HFF-Myc (cell line): ENCODE results near the gene SPEF1.

ENCODE experiments used
- DNase-seq: peaks from one replicate; pipeline ENCODE4 v3.0.0-alpha.2; 2011; ENCODE audit warnings: low read depth; ENCODE audit errors: extremely low read depth
- H3K4me3 ChIP-seq: replicated peaks from 2 replicates; pipeline ENCODE4 v1.5.1; 2011; ENCODE audit warnings: low read depth, mild to moderate bottlenecking, control low read depth, low read length
- CTCF ChIP-seq: IDR thresholded peaks from 2 replicates; pipeline ENCODE4 v1.5.1; 2012; ENCODE audit warnings: mild to moderate bottlenecking, low read depth, low read length, control low read depth; ENCODE audit errors: missing control alignments

Gene SPEF1

GRCh38 chr20:3728876-3729275, 52.4 kb downstream of the SPEF1 start:
- TF ChIP-seq CTCF: no peak
- no peak overlapping the region for H3K4me3 ChIP-seq
- DNase-seq: no peak

GRCh38 chr20:3728354-3728753, 52.9 kb downstream of the SPEF1 start:
- H3K4me3 ChIP-seq: no peak overlapping the region
- DNase-seq: no peak
- TF ChIP-seq CTCF: no peak
